Esophagus squamous epithelium (tissue), 5 donors: ENCODE data around the gene ADAMTS2. TPM values are rescaled to one million over a fixed set of nuclear protein-coding genes. Genes with fewer than 3 reads are reported as not detected.

Experiments used
- DNase-seq: peaks from one replicate; lab custom pipeline; 2025; lab: John Stamatoyannopoulos, UW
- H3K27ac ChIP-seq, 4 donors: fragments of 200-600 bp; sonication (generic); one replicate each; pipeline ENCODE4 v1.5.1; 2016 to 2019; ENCODE audit warnings: mild to moderate bottlenecking in 1 of 4
- H3K27me3 ChIP-seq, 4 donors: fragments of 200-600 bp; sonication (generic); 1 replicate in 3 of 4; 2 replicates in 1 of 4; pipeline versions ENCODE4 v1.5.1 to v1.6.0; 2017 to 2021; ENCODE audit warnings: antibody characterized with exemption in 1 of 4
- H3K36me3 ChIP-seq, 3 donors: fragments of 200-600 bp; sonication (generic); one replicate each; pipeline ENCODE4 v1.5.1; 2016 to 2019
- H3K4me1 ChIP-seq, 3 donors: fragments of 200-600 bp; sonication (generic); one replicate each; pipeline ENCODE4 v1.5.1; 2017 to 2019
- H3K4me3 ChIP-seq, 4 donors: fragments of 200-600 bp; sonication (generic); 1 replicate in 3 of 4; 2 replicates in 1 of 4; pipeline ENCODE4 v1.5.1; 2016 to 2019; ENCODE audit warnings: mild to moderate bottlenecking in 2 of 4, moderate library complexity in 1 of 4
- H3K9me3 ChIP-seq, 3 donors: fragments of 200-600 bp; sonication (generic); one replicate each; pipeline ENCODE4 v1.5.1; 2016 to 2019
- CTCF ChIP-seq, 6 experiments: fragments of 450-650 bp in 4 of 6; fragments of 200-600 bp in 2 of 6; sonication (generic) in 2 of 6; IDR thresholded peaks; one replicate each; pipeline ENCODE4 v1.5.1; 2016 to 2019; ENCODE audit warnings: antibody characterized with exemption in 6 of 6, mild to moderate bottlenecking in 4 of 6, moderate library complexity in 4 of 6
- POLR2A ChIP-seq, 4 donors: fragments of 450-650 bp; IDR thresholded peaks; one replicate each; pipeline ENCODE4 v1.6.1; 2017; ENCODE audit warnings: antibody characterized with exemption in 4 of 4, mild to moderate bottlenecking in 4 of 4, moderate library complexity in 3 of 4
- WGBS, 2 donors: methylation state at CpG; one replicate each; pipeline ENCODE4 v1.1.5; 2018; 5-methylcytosine and 5-hydroxymethylcytosine counted together
- intact Hi-C: fragments of 100-400 bp; cut with DNase I; formaldehyde crosslinking; loops from one replicate; pipeline ENCODE4 v1.15.0; 2022
- total RNA-seq, 4 donors: library from RNA; depleted of rRNA; stranded (reverse); fragments of >200 nt; gene quantifications; one replicate each; pipeline ENCODE4 v1.1.0, GENCODE V29; 2016
- donor health status: DM: yes; HTN: yes; CAD: no.

The ADAMTS2 gene
- total RNA-seq, 4 donors from 2014 or later = 1.3 to 10.3 (median 5.2) TPM

DNA sequence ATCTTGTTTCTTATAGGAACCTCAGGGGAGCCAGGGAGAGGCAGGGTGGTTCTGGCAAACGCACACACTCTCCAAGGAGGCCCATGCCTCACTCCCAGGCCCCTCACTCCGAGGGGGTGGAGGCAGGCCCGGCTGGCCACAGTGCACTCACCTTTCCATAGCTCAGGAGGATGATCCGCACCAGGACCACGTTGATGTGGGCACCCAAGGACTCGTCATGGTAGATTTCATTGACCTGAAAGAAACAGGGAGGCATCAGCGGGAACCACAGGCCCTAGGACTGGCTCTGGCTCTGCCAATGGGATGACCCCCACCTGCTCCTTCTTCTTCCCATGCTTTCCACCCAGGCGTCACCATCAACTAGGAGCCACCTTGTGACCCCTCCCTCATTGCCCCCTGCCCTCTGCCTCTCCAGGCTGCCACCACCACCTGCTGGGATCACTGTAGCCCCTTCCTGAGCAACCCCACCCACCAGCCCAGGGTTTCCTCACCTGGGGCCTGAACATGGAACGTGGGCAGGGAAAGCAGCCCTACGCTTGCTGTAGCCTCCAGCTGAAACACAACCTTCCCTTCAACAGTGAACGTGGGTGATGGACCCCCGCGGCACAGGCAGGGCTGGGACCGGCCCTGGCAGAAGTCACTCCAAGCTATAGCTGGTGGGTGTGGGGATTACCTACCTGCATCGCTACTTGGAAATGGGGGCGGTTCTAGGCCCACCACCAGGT is 164.2 kb downstream of the ADAMTS2 start:
- peaks cover 0 to 32% (median 0%) of the 10 kb centered on the region in 4 donors for H3K27me3 ChIP-seq
- no peaks in the 10 kb centered on the region for H3K4me1 ChIP-seq
- no peak for DNase-seq
- TF ChIP-seq CTCF (IDR thresholded peaks at IDR 0.05) (no peak), POLR2A (IDR thresholded peaks at IDR 0.05) (no peak)
- peaks cover 0 to 5% (median 0%) of the 10 kb centered on the region in 3 donors for H3K9me3 ChIP-seq
- WGBS, 2 donors = 87 to 90% methylated on average over 8 to 9 of the region's 16 CpGs
- no peaks in the 10 kb centered on the region for H3K36me3 ChIP-seq
- H3K27ac ChIP-seq = no peak overlapping the region
- intact Hi-C loops = no loop called here
- H3K4me3 ChIP-seq = no peak overlapping the region

GRCh38 chr5:179180061-179180610 is 165.1 kb downstream of the ADAMTS2 start:
- peaks cover 0 to 5% (median 0%) of the 10 kb centered on the region in 3 donors for H3K9me3 ChIP-seq
- H3K27ac ChIP-seq = no peak overlapping the region
- DNase-seq = no peak
- H3K4me3 ChIP-seq = no peak overlapping the region
- H3K36me3 ChIP-seq = no peaks in the 10 kb centered on the region
- peaks cover 0 to 37% (median 0%) of the 10 kb centered on the region in 4 donors for H3K27me3 ChIP-seq
- no peaks in the 10 kb centered on the region for H3K4me1 ChIP-seq
- no peak for TF ChIP-seq CTCF (IDR thresholded peaks at IDR 0.05)
- no peak for TF ChIP-seq POLR2A (IDR thresholded peaks at IDR 0.05)
- 56 to 60% methylated on average over 6 to 8 of the region's 16 CpGs for WGBS, 2 donors
- intact Hi-C loops = no loop called here

- Histone ChIP-seq H3K4me3 (no peak overlapping the region), H3K27me3 (peaks cover 0 to 31% (median 0%) of the 10 kb centered on the region in 4 donors), H3K4me1 (no peaks in the 10 kb centered on the region), H3K9me3 (peaks cover 0 to 5% (median 0%) of the 10 kb centered on the region in 3 donors), H3K36me3 (no peaks in the 10 kb centered on the region), H3K27ac (no peak overlapping the region)
- TF ChIP-seq CTCF (IDR thresholded peaks at IDR 0.05) = no peak
- TF ChIP-seq POLR2A (IDR thresholded peaks at IDR 0.05) = no peak
- 43 to 65% methylated on average over 5 to 9 of the region's 10 CpGs for WGBS, 2 donors
- intact Hi-C loops = no loop called here
- DNase-seq = no peak
These were observed 167.3 kb downstream of the ADAMTS2 start for GRCh38 chr5:179177711-179178575.

GRCh38 chr5:179176571-179177230 is 168.6 kb downstream of the ADAMTS2 start:
- H3K27ac ChIP-seq = no peak overlapping the region
- peaks cover 0 to 31% (median 0%) of the 10 kb centered on the region in 4 donors for H3K27me3 ChIP-seq
- no peak overlapping the region for H3K4me3 ChIP-seq
- intact Hi-C loops = no loop called here
- no peaks in the 10 kb centered on the region for H3K36me3 ChIP-seq
- H3K4me1 ChIP-seq = no peaks in the 10 kb centered on the region
- H3K9me3 ChIP-seq = peaks cover 0 to 5% (median 0%) of the 10 kb centered on the region in 3 donors
- WGBS, 2 donors = 68 to 73% methylated on average over 13 of the region's 13 CpGs
- no peak for DNase-seq
- TF ChIP-seq POLR2A (IDR thresholded peaks at IDR 0.05) (no peak), CTCF (IDR thresholded peaks at IDR 0.05) (no peak)
